Bronchial smooth muscle cell (primary cell): ENCODE data around the gene TBC1D1. TPM values are rescaled to one million over a fixed set of nuclear protein-coding genes. Genes with fewer than 3 reads are reported as not detected.

Experiments used
- total RNA-seq: library from RNA; depleted of rRNA; stranded (reverse); fragments of >200 nt; gene quantifications from 2 replicates; pipeline ENCODE4 v1.2.1, GENCODE V29; 2014

Gene TBC1D1
- 26.5 and 37.4 TPM in 2 replicates for total RNA-seq

GRCh38 chr4:37890801-37891259 lies at the start of gene TBC1D1:
TSS of gene TBC1D1 (plus strand) at chr4:37891084. CDS start at chr4:37902096, 11,012 bp downstream.

GRCh38 chr4:37960098-37960497 lies 69.2 kb downstream of the TBC1D1 start, which contains the start of gene PTTG2:
TSS of gene PTTG2 (plus strand) at chr4:37960398. CDS start at chr4:37960435, 37 bp downstream.

Other genes starting within 250 kb of the TBC1D1 start
- gene RELL1, start 204.7 kb upstream of the TBC1D1 start, total RNA-seq = 56.0 and 64.6 TPM in 2 replicates
- 6.5 and 13.4 TPM in 2 replicates for gene PGM2, start 64.4 kb upstream of the TBC1D1 start, total RNA-seq
- gene PTTG2, start 69.3 kb downstream of the TBC1D1 start, total RNA-seq = not detected in 2 replicates